Subcutaneous adipose tissue (tissue), 4 donors: ENCODE measurements around the gene TFCP2. TPM values are rescaled to one million over a fixed set of nuclear protein-coding genes. Genes with fewer than 3 reads are reported as not detected.

ENCODE experiments used
- total RNA-seq, 4 donors: library from RNA; depleted of rRNA; stranded (reverse); fragments of >200 nt; gene quantifications; one replicate each; pipeline ENCODE4 v1.1.0, GENCODE V29; 2016
- TF ChIP-seq, protein P1 (sequence below): fragments of 450-650 bp; IDR thresholded peaks from one replicate; pipeline ENCODE4 v1.5.1; 2016; ENCODE audit warnings: low read depth, mild to moderate bottlenecking, control low read depth, antibody characterized with exemption, moderate library complexity

The TFCP2 gene
- total RNA-seq, 4 donors from 2014 or later, result 13.1 to 22.8 (median 15.0) TPM

DNA sequence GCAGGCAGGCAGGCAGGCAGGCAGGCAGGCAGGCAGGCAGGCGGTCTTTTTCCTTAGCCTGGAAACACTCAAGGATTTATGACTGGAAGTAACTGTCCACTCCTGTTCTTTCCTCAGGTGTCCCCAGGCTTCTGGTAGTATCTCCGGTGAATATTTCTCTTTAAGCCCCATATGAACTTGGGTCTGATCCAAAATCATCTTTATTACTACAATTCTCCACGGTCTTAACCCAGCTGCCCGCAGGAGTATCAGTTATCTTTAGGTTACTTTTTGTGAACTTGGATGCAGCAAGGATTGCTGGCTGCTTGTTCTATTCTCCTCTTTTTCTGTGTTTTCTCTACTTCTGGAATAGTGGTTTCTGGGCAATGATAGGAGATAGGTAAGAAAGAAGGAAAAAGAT, 92.8 kb downstream of the TFCP2 start:
- TF ChIP-seq, protein P1, sequence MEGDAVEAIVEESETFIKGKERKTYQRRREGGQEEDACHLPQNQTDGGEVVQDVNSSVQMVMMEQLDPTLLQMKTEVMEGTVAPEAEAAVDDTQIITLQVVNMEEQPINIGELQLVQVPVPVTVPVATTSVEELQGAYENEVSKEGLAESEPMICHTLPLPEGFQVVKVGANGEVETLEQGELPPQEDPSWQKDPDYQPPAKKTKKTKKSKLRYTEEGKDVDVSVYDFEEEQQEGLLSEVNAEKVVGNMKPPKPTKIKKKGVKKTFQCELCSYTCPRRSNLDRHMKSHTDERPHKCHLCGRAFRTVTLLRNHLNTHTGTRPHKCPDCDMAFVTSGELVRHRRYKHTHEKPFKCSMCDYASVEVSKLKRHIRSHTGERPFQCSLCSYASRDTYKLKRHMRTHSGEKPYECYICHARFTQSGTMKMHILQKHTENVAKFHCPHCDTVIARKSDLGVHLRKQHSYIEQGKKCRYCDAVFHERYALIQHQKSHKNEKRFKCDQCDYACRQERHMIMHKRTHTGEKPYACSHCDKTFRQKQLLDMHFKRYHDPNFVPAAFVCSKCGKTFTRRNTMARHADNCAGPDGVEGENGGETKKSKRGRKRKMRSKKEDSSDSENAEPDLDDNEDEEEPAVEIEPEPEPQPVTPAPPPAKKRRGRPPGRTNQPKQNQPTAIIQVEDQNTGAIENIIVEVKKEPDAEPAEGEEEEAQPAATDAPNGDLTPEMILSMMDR, result no peak

DNA sequence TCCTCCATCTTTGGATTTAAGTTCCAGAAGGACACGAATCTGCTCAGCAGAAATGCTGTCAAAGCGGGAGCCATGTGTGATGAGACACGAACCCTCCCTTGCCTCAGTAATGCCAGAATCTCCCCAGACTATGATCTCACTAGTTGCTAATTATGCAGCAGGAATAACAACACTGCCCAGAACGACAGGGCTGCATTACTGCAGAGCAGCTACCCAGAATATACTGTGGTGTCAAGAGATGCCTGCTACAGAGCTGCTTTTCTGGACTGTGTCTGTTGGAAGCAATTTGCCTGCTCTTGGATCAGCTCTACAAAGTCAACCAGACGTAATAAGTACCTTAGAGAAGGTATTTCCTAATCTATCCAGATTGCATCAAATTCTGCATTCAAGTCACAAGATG, 95.0 kb downstream of the TFCP2 start:
- TF ChIP-seq, protein P1, result no peak

DNA sequence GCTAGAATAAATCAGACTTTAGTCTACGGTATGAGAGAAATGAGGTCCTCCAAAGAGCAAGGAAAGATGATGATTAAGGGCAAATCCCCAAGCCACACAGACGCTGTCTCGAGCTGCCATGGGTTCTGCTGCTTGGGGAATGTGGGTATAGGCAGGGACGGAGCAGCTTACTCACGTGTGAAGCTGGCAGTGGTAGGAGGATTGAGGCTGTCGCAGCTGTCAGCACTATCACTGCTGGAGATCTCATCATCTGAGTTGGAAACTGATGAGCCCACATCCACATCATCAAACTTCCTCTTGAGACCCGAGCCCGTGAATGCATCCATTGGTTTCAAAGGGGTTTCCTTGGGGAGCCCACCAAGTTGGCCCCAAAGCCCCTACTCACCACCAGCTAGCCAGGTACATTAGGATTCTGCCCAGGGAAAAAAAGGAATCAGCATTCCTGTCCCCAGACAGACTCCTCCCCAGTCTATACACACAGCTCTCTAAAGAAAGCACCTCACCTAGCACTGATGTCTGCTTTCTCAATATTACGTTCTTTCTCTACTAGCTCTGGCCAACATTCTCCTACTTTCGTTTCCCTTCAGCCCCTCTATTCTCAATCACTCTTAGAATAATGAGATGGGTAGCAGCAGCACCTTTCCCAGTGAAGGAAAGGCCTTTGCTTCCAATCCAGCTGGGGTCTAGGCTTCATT, 96.6 kb downstream of the TFCP2 start:
- TF ChIP-seq, protein P1, result no peak

DNA sequence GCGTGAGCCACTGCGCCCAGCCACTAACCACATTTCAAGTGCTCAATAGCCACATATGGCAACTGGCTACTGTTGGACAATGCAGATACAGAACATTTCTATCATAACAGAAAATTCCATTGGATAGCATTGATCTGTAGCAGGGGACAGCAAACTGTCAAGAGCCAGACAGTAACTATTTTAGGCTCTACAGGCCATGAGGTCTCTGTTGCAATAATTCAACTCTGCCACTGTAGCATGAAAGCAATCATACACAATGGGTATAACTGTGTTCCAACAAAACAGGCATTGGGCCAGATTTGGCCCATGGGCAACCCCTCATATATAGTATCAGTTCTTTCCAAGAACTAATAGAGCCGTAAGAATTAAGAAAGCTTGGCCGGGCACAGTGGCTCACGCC, 97.5 kb downstream of the TFCP2 start:
- TF ChIP-seq, protein P1, result no peak

DNA sequence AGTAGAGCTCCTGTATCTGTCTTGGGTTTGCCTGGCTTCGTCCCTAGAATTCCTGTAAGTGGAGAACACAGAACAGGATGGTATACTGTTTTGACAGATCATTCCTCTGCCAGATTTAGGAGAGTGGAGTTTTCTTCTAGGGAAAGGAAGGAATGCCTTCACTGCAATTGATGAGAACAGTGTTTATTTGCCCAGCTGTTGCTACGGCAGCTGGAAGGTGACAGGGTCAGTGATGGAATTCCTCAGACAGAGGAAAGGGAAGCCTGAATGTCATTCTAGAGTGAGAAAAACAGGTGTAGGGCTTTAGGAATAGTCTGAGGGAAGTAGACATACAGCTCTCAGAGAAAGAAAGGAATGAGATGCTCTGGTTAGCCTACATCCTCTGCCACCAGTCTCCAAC, 101.3 kb downstream of the TFCP2 start:
- TF ChIP-seq, protein P1, result no peak

DNA sequence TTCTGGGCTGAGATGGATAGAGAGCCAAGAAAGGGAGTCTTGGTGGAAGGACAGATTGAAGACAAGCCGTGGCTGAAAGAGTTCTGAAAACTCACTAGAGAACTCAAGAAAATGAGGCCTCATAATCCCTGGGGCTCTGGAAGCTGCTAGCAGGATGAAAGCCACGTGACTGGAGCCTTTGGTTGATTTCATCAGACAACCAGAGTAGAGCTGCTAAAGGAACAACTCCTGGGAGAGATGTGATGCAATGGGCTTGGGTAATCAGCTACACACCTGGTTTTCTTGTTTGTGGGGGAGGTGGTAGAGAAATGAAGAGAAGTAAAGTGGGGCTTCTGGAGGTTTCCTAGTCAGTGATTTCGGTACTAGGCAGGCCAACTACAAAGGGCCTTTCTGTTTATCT, 102.9 kb downstream of the TFCP2 start:
- TF ChIP-seq, protein P1, result no peak

DNA sequence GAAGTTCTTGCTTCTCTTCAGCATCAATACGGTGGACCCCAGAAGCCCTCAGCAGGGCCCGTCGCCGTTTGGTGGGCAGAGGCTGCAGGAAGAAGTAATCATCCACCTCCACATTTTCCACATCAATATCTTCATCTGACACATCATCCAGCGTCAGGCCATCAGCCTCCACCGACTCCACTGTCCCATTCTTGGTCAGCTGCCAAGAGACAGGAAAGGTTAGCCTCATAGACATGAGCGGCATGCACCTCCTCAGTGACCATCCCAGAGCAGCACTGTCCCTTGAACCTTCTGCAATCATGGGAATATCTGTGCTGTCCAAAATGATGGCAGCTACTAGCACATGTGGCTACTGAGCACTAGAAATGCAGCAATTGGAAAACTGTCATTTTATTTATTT, 105.2 kb downstream of the TFCP2 start:
- TF ChIP-seq, protein P1, result no peak
